GM12878 (cell line): ENCODE measurements around the gene ANO7.

Source experiments
- CTCF ChIP-seq, 3 experiments: IDR thresholded peaks in 2 of 3; conservative IDR thresholded peaks in 1 of 3; 2 replicates each; pipeline ENCODE4 v1.5.1; 2011; ENCODE audit warnings: low read depth in 3 of 3, low read length in 3 of 3, mild to moderate bottlenecking in 3 of 3, control low read depth in 2 of 3, moderate library complexity in 2 of 3, inconsistent platforms in 1 of 3, mixed read lengths in 1 of 3; ENCODE audit not compliant: control insufficient read depth in 2 of 3, insufficient read depth in 1 of 3; ENCODE audit errors: extremely low read depth in 1 of 3
- FOXK2 ChIP-seq: fragments of 450-650 bp; IDR thresholded peaks from 2 replicates; pipeline ENCODE4 v1.6.1; 2017; ENCODE audit warnings: mild to moderate bottlenecking, moderate library complexity
- HCFC1 ChIP-seq: fragments of 150-350 bp; IDR thresholded peaks from 2 replicates; pipeline ENCODE4 v1.6.1; 2014; ENCODE audit warnings: low read length
- MXI1 ChIP-seq: fragments of 150-350 bp; IDR thresholded peaks from 2 replicates; pipeline ENCODE4 v1.6.1; 2011; ENCODE audit warnings: low read depth, mild to moderate bottlenecking, inconsistent platforms, low read length, improper control_type of control experiment
- POLR2AphosphoS5 ChIP-seq: IDR thresholded peaks from 2 replicates; pipeline ENCODE4 v1.6.1; 2011; ENCODE audit warnings: mild to moderate bottlenecking, low read length, inconsistent platforms
- RCOR1 ChIP-seq: conservative IDR thresholded peaks from 2 replicates; pipeline ENCODE4 v1.6.1; 2012; ENCODE audit warnings: low read depth, low read length, improper control_type of control experiment
- TF ChIP-seq, protein P1 (sequence below): IDR thresholded peaks from 2 replicates; pipeline ENCODE4 v1.6.1; 2012; ENCODE audit warnings: low read length, inconsistent platforms
- TF ChIP-seq, protein P2 (sequence below): IDR thresholded peaks from 2 replicates; pipeline ENCODE4 v1.6.1; 2012; ENCODE audit warnings: low read depth, low read length, improper control_type of control experiment

DNA sequence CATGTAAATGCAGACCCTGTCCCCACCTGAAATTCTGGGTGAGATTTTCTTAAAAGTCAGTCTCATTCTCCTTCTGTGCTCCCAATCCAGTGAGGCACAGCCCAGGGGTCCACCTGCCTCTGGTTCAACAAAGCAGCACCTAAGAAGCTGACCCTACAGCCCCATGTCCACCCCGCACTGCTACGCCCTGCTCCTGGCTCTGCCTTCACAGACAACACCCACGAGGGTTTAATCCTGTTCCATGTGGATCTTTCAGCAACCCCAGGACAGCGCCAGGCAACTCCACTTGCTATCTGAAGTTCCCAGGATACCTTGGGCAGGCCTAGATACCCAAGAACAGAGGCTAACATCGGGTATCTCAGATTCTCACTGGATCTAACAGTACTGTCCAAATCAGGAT lies 82.1 kb downstream of the ANO7 start:
- TF ChIP-seq, protein P1, sequence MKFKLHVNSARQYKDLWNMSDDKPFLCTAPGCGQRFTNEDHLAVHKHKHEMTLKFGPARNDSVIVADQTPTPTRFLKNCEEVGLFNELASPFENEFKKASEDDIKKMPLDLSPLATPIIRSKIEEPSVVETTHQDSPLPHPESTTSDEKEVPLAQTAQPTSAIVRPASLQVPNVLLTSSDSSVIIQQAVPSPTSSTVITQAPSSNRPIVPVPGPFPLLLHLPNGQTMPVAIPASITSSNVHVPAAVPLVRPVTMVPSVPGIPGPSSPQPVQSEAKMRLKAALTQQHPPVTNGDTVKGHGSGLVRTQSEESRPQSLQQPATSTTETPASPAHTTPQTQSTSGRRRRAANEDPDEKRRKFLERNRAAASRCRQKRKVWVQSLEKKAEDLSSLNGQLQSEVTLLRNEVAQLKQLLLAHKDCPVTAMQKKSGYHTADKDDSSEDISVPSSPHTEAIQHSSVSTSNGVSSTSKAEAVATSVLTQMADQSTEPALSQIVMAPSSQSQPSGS, result no peak
- TF ChIP-seq RCOR1 (no peak), HCFC1 (no peak), FOXK2 (no peak), POLR2AphosphoS5 (0 out of 2 replicates have a peak, but pooled peaks have one; percentile 21), CTCF (IDR thresholded peaks at IDR 0.05 in 2 of 3, conservative IDR thresholded peaks at IDR 0.05 in 1 of 3; ENCODE audit: control insufficient read depth in 2 of 3, extremely low read depth in 1 of 3, insufficient read depth in 1 of 3, low read depth in 3 of 3, low read length in 3 of 3) (no peak), MXI1 (no peak)
- TF ChIP-seq, protein P2, sequence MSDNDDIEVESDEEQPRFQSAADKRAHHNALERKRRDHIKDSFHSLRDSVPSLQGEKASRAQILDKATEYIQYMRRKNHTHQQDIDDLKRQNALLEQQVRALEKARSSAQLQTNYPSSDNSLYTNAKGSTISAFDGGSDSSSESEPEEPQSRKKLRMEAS, result no peak
